ENCODE measurements around the gene TMEM245.

Gene TMEM245

GRCh38 chr9:109048822-109049221 is 70.9 kb downstream of the TMEM245 start:
- no peaks in the 10 kb centered on the region for H3K9me3 ChIP-seq (ENCODE audit: control insufficient read depth, low read length)
- 95 to 99% methylated on average over 3 of the region's 3 CpGs for WGBS, 2 experiments
- no peak overlapping the region for H3K27ac ChIP-seq (ENCODE audit: insufficient read depth, low read depth, low read length, poor library complexity, severe bottlenecking)
- peaks cover 52% of the 10 kb centered on the region for H3K36me3 ChIP-seq (ENCODE audit: control insufficient read depth, insufficient read depth, low read length)
- H3K27me3 ChIP-seq (ENCODE audit: control insufficient read depth, insufficient read depth, low read length, poor library complexity, severe bottlenecking) = no peaks in the 10 kb centered on the region
- H3K4me3 ChIP-seq (ENCODE audit: insufficient read depth, low read depth, low read length) = no peak overlapping the region
- H3K4me1 ChIP-seq (ENCODE audit: control insufficient read depth, insufficient read depth, low read length) = no peaks in the 10 kb centered on the region

- Histone ChIP-seq H3K36me3 (ENCODE audit: control insufficient read depth, insufficient read depth, low read length) (peaks cover 58% of the 10 kb centered on the region), H3K4me3 (ENCODE audit: insufficient read depth, low read depth, low read length) (no peak overlapping the region), H3K27ac (ENCODE audit: insufficient read depth, low read depth, low read length, poor library complexity, severe bottlenecking) (no peak overlapping the region), H3K4me1 (ENCODE audit: control insufficient read depth, insufficient read depth, low read length) (no peaks in the 10 kb centered on the region), H3K27me3 (ENCODE audit: control insufficient read depth, insufficient read depth, low read length, poor library complexity, severe bottlenecking) (no peaks in the 10 kb centered on the region), H3K9me3 (ENCODE audit: control insufficient read depth, low read length) (no peaks in the 10 kb centered on the region)
- WGBS, 2 experiments = 87 to 91% methylated on average over 2 of the region's 2 CpGs
These were observed 72.5 kb downstream of the TMEM245 start for GRCh38 chr9:109047259-109047658.

- H3K36me3 ChIP-seq (ENCODE audit: control insufficient read depth, insufficient read depth, low read length) = peaks cover 55% of the 10 kb centered on the region
- no peaks in the 10 kb centered on the region for H3K9me3 ChIP-seq (ENCODE audit: control insufficient read depth, low read length)
- 100% methylated on average over 1 of the region's 1 CpG for WGBS, 2 experiments
- no peaks in the 10 kb centered on the region for H3K27me3 ChIP-seq (ENCODE audit: control insufficient read depth, insufficient read depth, low read length, poor library complexity, severe bottlenecking)
- no peak overlapping the region for H3K4me3 ChIP-seq (ENCODE audit: insufficient read depth, low read depth, low read length)
- no peaks in the 10 kb centered on the region for H3K4me1 ChIP-seq (ENCODE audit: control insufficient read depth, insufficient read depth, low read length)
- H3K27ac ChIP-seq (ENCODE audit: insufficient read depth, low read depth, low read length, poor library complexity, severe bottlenecking) = no peak overlapping the region
These were observed 73.4 kb downstream of the TMEM245 start for GRCh38 chr9:109046346-109046745.

- H3K27me3 ChIP-seq (ENCODE audit: control insufficient read depth, insufficient read depth, low read length, poor library complexity, severe bottlenecking) = no peaks in the 10 kb centered on the region
- WGBS, 2 experiments = 92 to 93% methylated on average over 4 of the region's 4 CpGs
- H3K4me1 ChIP-seq (ENCODE audit: control insufficient read depth, insufficient read depth, low read length) = no peaks in the 10 kb centered on the region
- no peaks in the 10 kb centered on the region for H3K9me3 ChIP-seq (ENCODE audit: control insufficient read depth, low read length)
- no peak overlapping the region for H3K27ac ChIP-seq (ENCODE audit: insufficient read depth, low read depth, low read length, poor library complexity, severe bottlenecking)
- H3K36me3 ChIP-seq (ENCODE audit: control insufficient read depth, insufficient read depth, low read length) = peaks cover 35% of the 10 kb centered on the region
- H3K4me3 ChIP-seq (ENCODE audit: insufficient read depth, low read depth, low read length) = no peak overlapping the region
These were observed 76.2 kb downstream of the TMEM245 start for GRCh38 chr9:109043578-109043977.

- no peak overlapping the region for H3K27ac ChIP-seq (ENCODE audit: insufficient read depth, low read depth, low read length, poor library complexity, severe bottlenecking)
- H3K4me1 ChIP-seq (ENCODE audit: control insufficient read depth, insufficient read depth, low read length) = no peaks in the 10 kb centered on the region
- 94 to 100% methylated on average over 3 of the region's 4 CpGs for WGBS, 2 experiments
- H3K9me3 ChIP-seq (ENCODE audit: control insufficient read depth, low read length) = no peaks in the 10 kb centered on the region
- no peak overlapping the region for H3K4me3 ChIP-seq (ENCODE audit: insufficient read depth, low read depth, low read length)
- H3K36me3 ChIP-seq (ENCODE audit: control insufficient read depth, insufficient read depth, low read length) = peaks cover 34% of the 10 kb centered on the region
- no peaks in the 10 kb centered on the region for H3K27me3 ChIP-seq (ENCODE audit: control insufficient read depth, insufficient read depth, low read length, poor library complexity, severe bottlenecking)
These were observed 79.2 kb downstream of the TMEM245 start for GRCh38 chr9:109040571-109040970.

- Histone ChIP-seq H3K4me1 (ENCODE audit: control insufficient read depth, insufficient read depth, low read length) (no peaks in the 10 kb centered on the region), H3K27ac (ENCODE audit: insufficient read depth, low read depth, low read length, poor library complexity, severe bottlenecking) (no peak overlapping the region), H3K9me3 (ENCODE audit: control insufficient read depth, low read length) (no peaks in the 10 kb centered on the region), H3K4me3 (ENCODE audit: insufficient read depth, low read depth, low read length) (no peak overlapping the region), H3K36me3 (ENCODE audit: control insufficient read depth, insufficient read depth, low read length) (peaks cover 28% of the 10 kb centered on the region), H3K27me3 (ENCODE audit: control insufficient read depth, insufficient read depth, low read length, poor library complexity, severe bottlenecking) (no peaks in the 10 kb centered on the region)
- WGBS, 2 experiments = 95 to 98% methylated on average over 4 of the region's 4 CpGs
These were observed 80.2 kb downstream of the TMEM245 start for GRCh38 chr9:109039539-109039938.

- H3K4me3 ChIP-seq (ENCODE audit: insufficient read depth, low read depth, low read length) = no peak overlapping the region
- H3K27ac ChIP-seq (ENCODE audit: insufficient read depth, low read depth, low read length, poor library complexity, severe bottlenecking) = no peak overlapping the region
- WGBS, 2 experiments = 94 to 96% methylated on average over 4 of the region's 4 CpGs
- H3K36me3 ChIP-seq (ENCODE audit: control insufficient read depth, insufficient read depth, low read length) = peaks cover 21% of the 10 kb centered on the region
- no peaks in the 10 kb centered on the region for H3K27me3 ChIP-seq (ENCODE audit: control insufficient read depth, insufficient read depth, low read length, poor library complexity, severe bottlenecking)
- no peaks in the 10 kb centered on the region for H3K4me1 ChIP-seq (ENCODE audit: control insufficient read depth, insufficient read depth, low read length)
- no peaks in the 10 kb centered on the region for H3K9me3 ChIP-seq (ENCODE audit: control insufficient read depth, low read length)
These were observed 81.6 kb downstream of the TMEM245 start for GRCh38 chr9:109037946-109038715.

- WGBS, 2 experiments = 89 to 92% methylated on average over 4 to 6 of the region's 6 CpGs
- H3K9me3 ChIP-seq (ENCODE audit: control insufficient read depth, low read length) = no peaks in the 10 kb centered on the region
- H3K36me3 ChIP-seq (ENCODE audit: control insufficient read depth, insufficient read depth, low read length) = peaks cover 17% of the 10 kb centered on the region
- H3K27me3 ChIP-seq (ENCODE audit: control insufficient read depth, insufficient read depth, low read length, poor library complexity, severe bottlenecking) = no peaks in the 10 kb centered on the region
- no peak overlapping the region for H3K27ac ChIP-seq (ENCODE audit: insufficient read depth, low read depth, low read length, poor library complexity, severe bottlenecking)
- no peaks in the 10 kb centered on the region for H3K4me1 ChIP-seq (ENCODE audit: control insufficient read depth, insufficient read depth, low read length)
- H3K4me3 ChIP-seq (ENCODE audit: insufficient read depth, low read depth, low read length) = no peak overlapping the region
These were observed 82.7 kb downstream of the TMEM245 start for GRCh38 chr9:109036744-109037680.

GRCh38 chr9:109035684-109036423 is 83.9 kb downstream of the TMEM245 start:
- Histone ChIP-seq H3K27me3 (ENCODE audit: control insufficient read depth, insufficient read depth, low read length, poor library complexity, severe bottlenecking) (no peaks in the 10 kb centered on the region), H3K4me1 (ENCODE audit: control insufficient read depth, insufficient read depth, low read length) (no peaks in the 10 kb centered on the region), H3K27ac (ENCODE audit: insufficient read depth, low read depth, low read length, poor library complexity, severe bottlenecking) (no peak overlapping the region), H3K9me3 (ENCODE audit: control insufficient read depth, low read length) (no peaks in the 10 kb centered on the region), H3K36me3 (ENCODE audit: control insufficient read depth, insufficient read depth, low read length) (peaks cover 15% of the 10 kb centered on the region), H3K4me3 (ENCODE audit: insufficient read depth, low read depth, low read length) (no peak overlapping the region)
- WGBS, 2 experiments = 94 to 95% methylated on average over 1 to 2 of the region's 2 CpGs
